Stimulated activated effector memory CD8-positive, alpha-beta T cell treated with anti-CD3 and anti-CD28 coated beads, Interleukin-12 subunit alpha, Interleukin-12 subunit beta, amount 100 ng/mL, for 72 hours (primary cell): ENCODE measurements around the gene FZD10.

Source experiments
- ATAC-seq: fragments of 150-1000 bp; cut with Tn5 transposase; 2 replicates; pipeline ENCODE4 v1.10.0; 2021
- DNase-seq, 2 donors: peaks; one replicate each; pipeline ENCODE4 v3.0.0; 2021 to 2022; ENCODE audit warnings: low spot score in 2 of 2
- H3K27ac Mint-ChIP-seq: one replicate; pipeline ENCODE4 v1.8.0; 2022; ENCODE audit warnings: mild to moderate bottlenecking, mixed read lengths
- H3K36me3 Mint-ChIP-seq: one replicate; pipeline ENCODE4 v1.8.0; 2022; ENCODE audit warnings: mild to moderate bottlenecking, mixed read lengths
- H3K4me1 Mint-ChIP-seq: one replicate; pipeline ENCODE4 v1.8.0; 2022; ENCODE audit warnings: mixed read lengths
- H3K4me3 Mint-ChIP-seq: one replicate; pipeline ENCODE4 v1.8.0; 2022; ENCODE audit warnings: mild to moderate bottlenecking, mixed read lengths
- H3K9me3 Mint-ChIP-seq: one replicate; pipeline ENCODE4 v1.8.0; 2022; ENCODE audit warnings: mixed read lengths

The FZD10 gene, protein sequence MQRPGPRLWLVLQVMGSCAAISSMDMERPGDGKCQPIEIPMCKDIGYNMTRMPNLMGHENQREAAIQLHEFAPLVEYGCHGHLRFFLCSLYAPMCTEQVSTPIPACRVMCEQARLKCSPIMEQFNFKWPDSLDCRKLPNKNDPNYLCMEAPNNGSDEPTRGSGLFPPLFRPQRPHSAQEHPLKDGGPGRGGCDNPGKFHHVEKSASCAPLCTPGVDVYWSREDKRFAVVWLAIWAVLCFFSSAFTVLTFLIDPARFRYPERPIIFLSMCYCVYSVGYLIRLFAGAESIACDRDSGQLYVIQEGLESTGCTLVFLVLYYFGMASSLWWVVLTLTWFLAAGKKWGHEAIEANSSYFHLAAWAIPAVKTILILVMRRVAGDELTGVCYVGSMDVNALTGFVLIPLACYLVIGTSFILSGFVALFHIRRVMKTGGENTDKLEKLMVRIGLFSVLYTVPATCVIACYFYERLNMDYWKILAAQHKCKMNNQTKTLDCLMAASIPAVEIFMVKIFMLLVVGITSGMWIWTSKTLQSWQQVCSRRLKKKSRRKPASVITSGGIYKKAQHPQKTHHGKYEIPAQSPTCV

DNA sequence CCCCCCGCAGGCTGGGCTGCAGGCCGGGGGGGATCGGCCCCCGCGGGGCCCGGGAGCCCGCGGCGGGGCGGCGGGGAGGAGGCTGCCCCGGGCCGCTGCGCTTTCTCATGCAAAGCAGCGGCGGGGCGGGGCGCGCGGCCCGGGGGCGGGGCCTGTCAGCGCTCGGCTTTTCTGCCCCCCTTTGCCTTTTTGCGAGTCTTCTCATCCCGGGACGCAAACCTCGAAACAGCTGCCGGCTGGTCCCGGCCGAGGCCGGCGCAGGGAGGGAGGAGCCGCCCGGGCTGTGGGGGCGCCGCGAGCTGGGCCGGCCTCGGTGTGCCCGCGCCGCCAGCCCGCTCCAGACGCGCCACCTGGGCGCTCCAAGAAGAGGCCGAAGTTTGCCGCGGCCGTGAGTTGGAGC lies at the start of gene FZD10:
Gene FZD10, plus strand, starts transcription at position 198 of the 400 bp plus-strand sequence. CDS start 479 bp downstream, outside the sequence.
- DNase-seq (no peak), ATAC-seq (no peak)
- H3K4me1 Mint-ChIP-seq: no peaks in the 10 kb centered on the region
- no peaks in the 10 kb centered on the region for H3K36me3 Mint-ChIP-seq
- no peaks in the 10 kb centered on the region for H3K9me3 Mint-ChIP-seq
- H3K27ac Mint-ChIP-seq: no peak within 1 kb of the TSS
- H3K4me3 Mint-ChIP-seq: no peak within 1 kb of the TSS

DNA sequence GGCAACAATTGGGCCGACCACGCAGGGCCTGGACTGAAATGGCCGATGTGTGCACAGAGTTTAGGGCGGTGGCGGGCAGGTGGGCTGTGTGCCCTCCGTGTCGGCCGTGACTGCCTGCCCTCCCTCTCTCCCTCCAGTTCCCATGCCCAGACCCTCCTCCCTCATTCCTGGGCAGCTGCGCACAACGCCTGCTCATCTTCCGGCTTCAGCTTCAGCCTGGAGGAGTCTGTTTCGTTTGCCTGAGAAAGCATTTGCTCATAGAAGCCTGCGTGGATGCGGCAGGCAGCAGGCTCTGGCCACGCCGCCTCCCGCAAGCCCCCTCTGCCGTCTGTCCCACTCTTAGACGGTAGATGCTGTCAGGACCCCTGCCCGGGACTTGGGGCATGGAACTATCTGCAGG lies 47.3 kb upstream of the FZD10 start:
- Mint-ChIP-seq H3K4me3 (no peak overlapping the region), H3K27ac (no peak overlapping the region), H3K36me3 (no peaks in the 10 kb centered on the region), H3K4me1 (no peaks in the 10 kb centered on the region), H3K9me3 (peaks cover 3% of the 10 kb centered on the region)
- ATAC-seq: peak; percentile 6
- DNase-seq: no peak

DNA sequence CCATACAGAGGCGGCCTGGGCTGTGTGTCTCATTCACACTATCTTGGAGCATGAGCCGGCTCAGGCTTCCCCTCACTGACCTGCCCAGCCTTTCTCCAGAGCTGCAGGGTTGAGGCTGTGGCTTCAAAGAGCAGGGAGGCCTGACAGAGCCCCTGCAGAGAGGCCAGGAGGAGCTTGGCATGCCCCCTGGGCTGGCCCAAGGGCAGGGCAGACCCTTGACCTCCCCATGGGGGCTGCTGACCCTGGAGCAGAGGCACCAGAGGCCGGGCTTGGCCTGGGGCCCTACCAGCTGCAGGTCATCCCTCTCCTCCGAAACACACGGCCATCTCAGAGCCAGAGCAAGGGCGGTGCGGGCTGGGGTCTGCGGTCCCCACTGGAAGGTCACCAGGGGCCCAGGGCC lies 46.6 kb upstream of the FZD10 start:
- Mint-ChIP-seq H3K9me3 (peaks cover 4% of the 10 kb centered on the region), H3K4me1 (no peaks in the 10 kb centered on the region), H3K4me3 (no peak overlapping the region), H3K36me3 (no peaks in the 10 kb centered on the region), H3K27ac (no peak overlapping the region)
- ATAC-seq (no peak), DNase-seq (no peak)

DNA sequence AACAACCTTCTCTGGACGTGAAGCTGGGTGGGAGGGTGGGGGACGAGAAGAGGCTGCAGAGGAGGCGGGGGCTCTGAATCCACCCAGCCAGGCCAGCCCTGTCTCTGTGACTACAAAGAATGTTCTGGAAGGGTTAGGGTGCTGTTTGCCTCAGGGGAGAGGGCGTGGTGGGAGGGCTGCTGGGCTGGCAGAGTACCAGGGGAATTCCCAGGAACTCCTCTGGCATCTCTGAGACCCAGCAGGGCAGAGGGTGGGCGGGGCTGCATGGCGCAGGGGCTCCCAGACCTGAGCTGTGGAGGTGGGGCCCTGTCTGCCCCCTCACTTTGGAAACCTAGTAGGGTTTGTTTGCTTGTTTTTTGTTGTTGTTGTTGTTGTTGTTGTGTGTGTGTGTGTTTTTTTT lies 45.5 kb upstream of the FZD10 start:
- Mint-ChIP-seq H3K4me3 (no peak overlapping the region), H3K36me3 (no peaks in the 10 kb centered on the region), H3K27ac (no peak overlapping the region)

DNA sequence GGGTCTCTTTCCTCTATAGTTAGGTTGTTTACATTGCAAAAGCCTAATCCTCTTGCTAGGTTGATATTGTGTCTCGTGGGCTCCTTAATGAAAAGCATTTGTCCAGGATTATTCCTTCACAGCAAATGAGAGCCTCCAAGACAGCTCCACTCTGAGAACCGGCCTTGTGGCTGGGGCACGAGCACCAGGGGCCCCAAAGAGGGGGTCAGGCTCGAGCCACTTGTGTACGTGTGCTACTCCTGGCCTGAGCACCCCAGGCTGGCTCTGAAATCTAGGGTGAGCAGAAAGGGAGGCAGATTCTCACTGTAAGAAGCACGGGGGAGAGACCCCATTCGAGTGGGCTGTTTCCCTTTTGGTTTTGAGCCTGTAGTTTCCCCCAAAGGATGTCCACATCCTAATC lies 45.0 kb upstream of the FZD10 start:
- Mint-ChIP-seq H3K36me3 (no peaks in the 10 kb centered on the region), H3K4me1 (no peaks in the 10 kb centered on the region), H3K4me3 (no peak overlapping the region), H3K27ac (no peak overlapping the region), H3K9me3 (peaks cover 4% of the 10 kb centered on the region)
- DNase-seq (no peak), ATAC-seq (no peak)

More for the DNA sequence above, 45.5 kb upstream of the FZD10 start:
- Mint-ChIP-seq H3K4me1 (no peaks in the 10 kb centered on the region), H3K9me3 (peaks cover 4% of the 10 kb centered on the region)
- DNase-seq (no peak), ATAC-seq (no peak)

DNA sequence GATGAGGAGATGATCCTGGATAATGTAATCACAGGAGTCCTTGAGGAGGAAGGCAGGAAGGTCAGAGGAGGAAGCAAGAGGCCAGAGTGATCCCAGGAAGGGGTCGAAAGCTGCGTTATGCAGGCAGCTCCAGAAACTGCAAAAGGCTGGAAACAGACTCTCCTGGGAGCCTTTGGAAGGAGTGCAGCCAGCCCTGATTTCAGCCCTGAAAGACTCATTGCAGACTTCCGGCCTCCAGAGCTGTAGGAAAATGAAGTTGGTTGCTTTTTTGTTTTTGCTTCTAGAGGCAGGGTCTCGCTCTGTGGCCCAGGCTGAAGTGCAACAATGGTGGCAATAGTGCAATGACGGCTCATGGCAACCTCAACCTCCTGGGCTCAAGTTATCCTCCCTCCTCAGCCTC lies 44.6 kb upstream of the FZD10 start:
- H3K4me3 Mint-ChIP-seq: no peak overlapping the region
- no peak for ATAC-seq

DNA sequence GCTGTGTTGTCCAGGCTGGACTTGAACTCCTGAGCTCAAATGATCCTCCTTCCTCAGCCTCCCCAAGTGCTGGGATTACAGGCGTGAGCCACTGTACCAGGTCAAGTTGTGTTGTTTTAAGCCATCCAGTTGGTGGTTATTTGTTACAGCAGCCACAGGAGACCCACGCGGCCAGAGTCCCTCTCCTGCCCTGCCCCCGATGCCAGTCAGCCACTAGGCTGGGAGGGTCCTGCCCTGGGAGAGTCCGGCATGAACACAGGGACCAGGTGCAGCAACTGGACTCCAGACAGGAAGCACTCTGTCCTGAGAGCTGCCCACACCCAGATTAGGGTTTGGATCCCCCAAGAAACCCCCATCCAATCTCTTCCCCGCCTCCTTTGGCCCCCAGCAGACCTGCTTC lies 44.1 kb upstream of the FZD10 start:
- Mint-ChIP-seq H3K4me3 (no peak overlapping the region), H3K9me3 (peaks cover 4% of the 10 kb centered on the region), H3K27ac (no peak overlapping the region), H3K4me1 (no peaks in the 10 kb centered on the region), H3K36me3 (no peaks in the 10 kb centered on the region)
- ATAC-seq: no peak
- no peak for DNase-seq

More for the DNA sequence above, 44.6 kb upstream of the FZD10 start:
- Mint-ChIP-seq H3K9me3 (peaks cover 4% of the 10 kb centered on the region), H3K27ac (no peak overlapping the region), H3K36me3 (no peaks in the 10 kb centered on the region), H3K4me1 (no peaks in the 10 kb centered on the region)
- DNase-seq: no peak

DNA sequence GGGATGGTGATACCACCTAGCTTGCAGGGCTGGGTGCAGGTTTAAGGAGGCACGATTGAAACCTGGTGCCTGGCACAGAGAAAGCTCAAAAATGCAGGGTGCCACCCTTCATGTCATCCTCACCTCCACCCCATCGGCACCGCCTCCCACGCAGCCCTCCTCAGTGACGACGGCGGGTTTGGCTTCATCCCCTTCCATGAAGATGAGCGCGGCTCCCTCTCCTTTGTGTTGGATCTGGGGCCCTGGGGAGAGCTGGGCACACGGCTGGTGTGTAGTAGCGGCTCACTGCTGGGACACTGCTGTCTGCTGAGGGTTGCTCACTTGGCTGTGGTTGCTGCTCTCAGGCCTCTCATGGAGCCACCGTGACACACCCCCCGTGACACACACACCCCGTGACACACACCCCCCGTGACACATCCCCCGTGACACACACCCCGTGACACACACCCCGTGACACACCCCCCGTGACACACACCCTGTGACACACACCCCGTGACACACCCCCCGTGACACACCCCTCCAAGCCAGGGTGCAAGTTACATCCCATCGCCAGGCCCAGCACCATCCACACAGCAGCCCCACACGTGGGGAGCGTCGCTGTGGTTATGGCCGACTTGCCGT lies 42.9 kb upstream of the FZD10 start:
- ATAC-seq (no peak), DNase-seq (no peak)
- Mint-ChIP-seq H3K9me3 (peaks cover 4% of the 10 kb centered on the region), H3K4me3 (no peak overlapping the region), H3K36me3 (no peaks in the 10 kb centered on the region), H3K4me1 (no peaks in the 10 kb centered on the region), H3K27ac (no peak overlapping the region)

DNA sequence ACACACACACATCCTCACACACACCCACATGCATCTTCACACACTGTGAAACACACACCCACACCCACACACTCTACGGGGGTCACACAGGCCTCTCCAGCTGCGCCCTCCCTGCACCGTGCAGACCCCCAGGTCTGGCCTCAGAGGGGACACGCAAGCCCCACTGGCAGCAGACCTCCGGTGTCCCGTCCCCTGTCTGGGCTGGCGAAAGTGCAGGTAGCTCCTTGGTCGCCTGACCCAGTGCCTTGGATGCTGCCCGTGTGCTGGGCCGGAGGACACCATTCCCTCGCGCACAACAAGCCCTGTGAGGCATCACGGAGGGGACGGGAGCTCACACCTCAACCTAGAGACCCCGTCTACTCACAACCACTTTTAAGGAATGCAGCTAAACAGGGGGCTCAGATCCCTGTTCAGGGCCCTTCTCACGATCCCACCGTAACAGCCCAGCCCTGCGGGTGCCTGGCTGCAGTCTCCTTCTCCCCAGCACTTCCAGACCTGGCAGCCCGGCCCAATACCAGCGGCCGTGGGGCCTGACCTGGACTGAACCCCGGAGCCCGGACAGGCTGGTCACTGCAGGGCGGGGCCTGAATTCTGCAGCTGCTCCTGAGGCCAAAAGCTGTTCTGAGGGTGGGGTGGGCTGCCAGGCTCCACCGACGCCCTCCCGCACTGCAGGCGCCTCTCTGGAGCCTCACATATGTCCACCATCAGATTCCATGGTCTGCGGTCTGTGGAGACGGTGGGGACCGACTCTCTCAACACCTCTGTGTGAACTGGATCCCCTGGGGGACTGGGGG lies 42.1 kb upstream of the FZD10 start:
- Mint-ChIP-seq H3K36me3 (no peaks in the 10 kb centered on the region), H3K9me3 (peaks cover 4% of the 10 kb centered on the region), H3K27ac (no peak overlapping the region), H3K4me1 (no peaks in the 10 kb centered on the region), H3K4me3 (no peak overlapping the region)
- no peak for ATAC-seq
- DNase-seq: no peak

DNA sequence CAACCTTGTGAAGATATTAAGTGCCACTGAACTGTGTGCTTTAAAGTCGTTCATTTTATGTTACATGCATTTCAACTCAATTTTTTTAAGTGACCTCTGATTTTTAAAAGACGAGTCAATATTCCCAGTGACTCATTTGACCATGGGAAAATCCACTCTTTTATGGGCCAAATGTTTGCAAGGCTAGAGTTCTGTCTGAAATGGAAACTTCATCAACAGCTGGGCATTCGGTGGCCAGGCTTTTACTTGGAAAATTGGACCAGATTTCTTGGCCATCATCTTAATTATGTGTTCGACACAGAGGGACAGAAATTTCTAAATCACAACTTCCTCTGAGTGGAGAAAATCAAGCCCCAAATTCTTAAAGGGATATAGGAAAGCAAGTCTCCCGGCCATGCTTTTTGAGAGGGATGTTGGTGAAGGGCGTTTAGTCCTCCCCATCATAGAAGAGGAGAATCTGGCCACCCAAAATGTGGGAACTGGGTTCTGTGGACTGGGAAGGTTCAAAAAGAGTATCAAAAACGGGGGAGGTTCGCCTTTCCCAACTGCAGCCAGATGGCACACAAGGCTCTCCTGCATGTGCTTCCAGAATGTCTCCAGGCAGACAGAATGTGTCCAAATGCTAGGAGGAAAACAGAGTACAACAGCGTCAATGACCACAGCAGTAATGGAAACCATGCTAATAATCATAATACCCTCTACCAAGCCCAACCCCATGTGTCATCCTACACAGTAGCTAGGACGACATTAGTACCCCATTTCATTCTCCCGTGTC lies 40.9 kb upstream of the FZD10 start:
- ATAC-seq: no peak
- Mint-ChIP-seq H3K4me1 (no peaks in the 10 kb centered on the region), H3K36me3 (no peaks in the 10 kb centered on the region), H3K4me3 (no peak overlapping the region), H3K9me3 (peaks cover 4% of the 10 kb centered on the region), H3K27ac (no peak overlapping the region)
- DNase-seq: no peak

DNA sequence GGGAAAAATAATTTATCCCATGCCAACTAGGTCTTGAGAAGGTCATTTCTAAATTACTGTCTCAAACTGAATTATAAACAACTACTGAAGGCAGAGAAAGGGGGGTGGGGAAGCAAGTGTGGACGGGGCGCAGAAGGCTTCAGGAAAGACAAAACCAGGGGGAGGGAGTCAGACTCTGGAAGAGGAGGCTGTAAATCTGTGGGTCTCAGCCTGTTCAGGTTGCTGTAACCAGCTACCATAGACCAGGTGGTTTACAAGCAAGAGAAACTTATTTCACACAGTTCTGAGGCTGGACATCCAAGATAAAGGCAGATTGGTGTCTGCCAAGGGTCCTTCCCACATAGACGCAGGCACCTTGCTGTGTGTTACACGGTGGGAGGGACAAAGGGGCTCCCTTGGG lies 39.9 kb upstream of the FZD10 start:
- no peak overlapping the region for H3K4me3 Mint-ChIP-seq
- peaks cover 4% of the 10 kb centered on the region for H3K9me3 Mint-ChIP-seq
- H3K36me3 Mint-ChIP-seq: no peaks in the 10 kb centered on the region
- H3K27ac Mint-ChIP-seq: no peak overlapping the region
- ATAC-seq (no peak), DNase-seq (no peak)
- H3K4me1 Mint-ChIP-seq: no peaks in the 10 kb centered on the region

DNA sequence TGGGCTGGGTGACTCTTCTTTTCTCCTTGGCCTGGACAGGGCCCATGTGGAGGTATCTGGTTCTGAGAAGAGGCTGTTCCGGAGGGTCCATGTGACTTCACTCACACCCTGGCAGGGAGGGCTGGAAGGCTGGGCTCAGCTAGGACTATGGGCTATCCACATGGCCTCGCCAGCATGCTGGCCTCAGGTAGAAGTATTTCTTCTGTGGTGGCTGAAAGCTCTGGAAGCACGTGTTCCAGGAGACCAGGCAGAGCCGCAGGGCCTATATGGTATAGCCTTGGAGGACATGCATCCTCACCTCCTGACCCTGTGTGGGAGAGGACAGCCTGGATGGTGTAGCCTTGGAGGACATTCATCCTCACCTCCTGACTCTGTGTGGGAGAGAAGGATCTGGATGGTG lies 38.2 kb upstream of the FZD10 start:
- peaks cover 4% of the 10 kb centered on the region for H3K9me3 Mint-ChIP-seq
- H3K27ac Mint-ChIP-seq: no peak overlapping the region
- no peak overlapping the region for H3K4me3 Mint-ChIP-seq
- no peaks in the 10 kb centered on the region for H3K4me1 Mint-ChIP-seq
- no peaks in the 10 kb centered on the region for H3K36me3 Mint-ChIP-seq
- ATAC-seq: no peak
- DNase-seq: no peak

DNA sequence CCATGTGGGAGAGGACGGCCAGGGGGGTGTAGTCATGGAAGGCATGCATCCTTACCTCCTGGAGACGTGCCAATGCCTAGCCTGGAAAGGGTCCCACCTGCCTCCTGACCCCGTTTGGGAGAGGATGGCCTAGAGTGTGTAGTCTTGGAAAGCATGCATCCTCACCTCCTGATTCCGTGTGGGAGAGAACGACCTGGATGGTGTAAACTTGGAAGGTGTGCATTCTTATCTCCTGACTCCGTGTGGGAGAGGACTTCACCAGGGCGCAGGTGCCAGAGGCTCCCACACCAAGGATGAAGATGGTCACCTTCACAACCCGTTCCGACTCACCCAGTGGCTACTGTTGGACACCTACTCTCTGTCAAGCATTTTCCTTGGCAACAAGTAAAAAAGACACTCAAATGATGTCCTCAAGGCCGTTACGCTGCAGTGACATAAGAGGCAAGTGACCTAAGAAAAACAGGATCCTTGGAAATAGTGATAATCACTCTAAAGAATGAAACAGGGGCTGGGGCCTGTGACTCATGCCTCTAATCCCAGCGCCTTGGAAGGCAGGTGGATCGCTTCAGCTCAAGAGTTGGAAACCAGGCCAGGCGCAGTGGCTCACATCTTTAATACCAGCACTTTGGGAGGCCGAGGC lies 37.5 kb upstream of the FZD10 start:
- ATAC-seq (no peak), DNase-seq (no peak)
- H3K4me1 Mint-ChIP-seq: no peaks in the 10 kb centered on the region
- peaks cover 6% of the 10 kb centered on the region for H3K9me3 Mint-ChIP-seq
- H3K36me3 Mint-ChIP-seq: no peaks in the 10 kb centered on the region
- no peak overlapping the region for H3K4me3 Mint-ChIP-seq
- H3K27ac Mint-ChIP-seq: no peak overlapping the region

DNA sequence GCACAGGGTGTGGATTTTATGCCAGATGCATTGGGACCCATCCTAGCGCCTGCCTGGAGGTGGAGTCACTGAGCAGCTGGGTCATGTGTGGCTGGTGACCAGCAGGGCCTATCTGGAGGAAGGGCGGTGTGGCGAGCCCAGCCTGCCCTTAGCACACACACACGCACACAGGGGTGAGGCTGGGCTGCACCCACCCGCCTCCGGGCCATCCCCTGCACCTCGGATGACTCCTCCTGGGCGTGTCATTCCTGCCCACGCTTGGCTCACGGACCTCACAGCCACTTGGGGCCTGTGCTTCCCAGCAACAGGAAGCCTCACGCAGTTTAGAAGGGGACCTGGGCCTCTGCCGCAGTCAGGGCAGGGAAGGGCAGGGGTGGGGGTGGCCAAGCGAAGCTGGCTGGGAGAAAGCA lies 36.2 kb upstream of the FZD10 start:
- Mint-ChIP-seq H3K36me3 (no peaks in the 10 kb centered on the region), H3K4me3 (no peak overlapping the region), H3K4me1 (no peaks in the 10 kb centered on the region), H3K27ac (no peak overlapping the region), H3K9me3 (peaks cover 3% of the 10 kb centered on the region)
- DNase-seq: no peak
- no peak for ATAC-seq
